ENCODE results near the gene ZNF524.
"Not testable (repeated sequence)": the region's sequence is repeated elsewhere in the genome, so short reads cannot be mapped to it uniquely, and the experiment has no call there.

DNA sequence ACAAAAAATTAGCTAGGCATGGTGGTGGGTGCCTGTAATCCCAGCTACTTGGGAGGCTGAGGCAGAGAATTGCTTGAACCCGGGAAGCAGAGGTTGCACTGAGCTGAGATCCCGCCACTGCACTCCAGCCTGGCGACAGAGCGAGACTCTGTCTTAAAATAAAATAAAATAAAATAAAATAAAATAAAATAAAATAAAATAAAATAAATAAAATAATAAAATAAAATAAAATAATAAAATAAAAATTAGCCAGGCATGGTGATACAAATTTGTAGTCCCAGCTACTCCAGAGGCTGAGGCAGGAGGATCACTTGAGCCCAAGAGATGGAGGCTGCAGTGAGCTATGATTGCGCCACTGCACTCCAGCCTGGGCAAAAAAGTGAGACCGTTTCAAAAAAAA is 26.2 kb upstream of the ZNF524 start:
- TF ChIP-seq CTCF, POLR2A, EP300, POLR2AphosphoS5 (IDR thresholded peaks at IDR 0.05): not testable (repeated sequence)
